ENCODE measurements around the gene TMCO2. TPM values are rescaled to one million over a fixed set of nuclear protein-coding genes. Genes with fewer than 3 reads are reported as not detected.
"Not testable (repeated sequence)": the region's sequence is repeated elsewhere in the genome, so short reads cannot be mapped to it uniquely, and the experiment has no call there.

TMCO2 gene
- total and polyA plus RNA-seq, 8 donors, result not detected

DNA sequence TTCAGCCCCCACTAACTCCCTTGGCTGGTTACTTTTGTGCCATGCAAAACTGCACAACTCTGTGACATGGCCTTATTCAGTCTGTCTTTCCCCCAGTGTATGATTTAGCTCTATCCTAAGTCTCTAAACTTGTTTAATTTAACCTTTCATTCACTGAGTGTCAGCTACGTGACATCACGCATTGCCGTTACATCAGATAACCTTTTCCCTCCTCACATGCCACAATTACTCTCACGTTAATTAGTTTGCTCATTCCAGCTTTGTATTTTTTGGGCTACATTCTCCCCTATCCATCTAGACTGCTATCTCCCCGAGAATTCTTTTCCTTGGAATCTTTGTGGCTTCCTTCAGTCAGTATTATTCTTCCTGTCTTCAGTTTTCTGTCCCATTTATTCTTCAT lies 29.4 kb upstream of the TMCO2 start:
- 92 to 94% (median 93%) methylated on average over 5 of the region's 5 CpGs for WGBS, 5 donors
- no peaks in the 10 kb centered on the region for H3K27me3 ChIP-seq

DNA sequence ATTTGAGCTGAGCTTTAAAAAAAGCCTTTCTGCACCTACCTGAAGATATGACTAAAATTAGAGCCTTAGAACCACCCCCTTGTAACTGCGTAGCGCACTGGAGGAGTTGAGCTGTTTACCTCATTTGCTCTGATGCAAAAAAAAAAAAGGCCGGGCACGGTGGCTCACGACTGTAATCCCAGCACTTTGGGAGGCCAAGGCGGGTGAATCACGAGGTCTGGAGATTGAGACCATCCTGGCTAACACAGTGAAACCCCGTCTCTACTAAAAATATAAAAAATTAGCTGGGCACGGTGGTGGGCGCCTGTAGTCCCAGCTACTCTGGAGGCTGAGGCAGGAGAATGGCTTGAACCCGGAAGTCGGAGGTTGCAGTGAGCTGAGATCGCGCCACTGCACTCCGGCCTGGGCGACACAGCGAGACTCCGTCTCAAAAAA lies 26.2 kb upstream of the TMCO2 start:
- H3K27me3 ChIP-seq; H3K4me3 ChIP-seq; intact Hi-C loops (cut with DNase I; ENCODE audit: low total_unique reads); DNase-seq; H3K27ac ChIP-seq; H3K9me3 ChIP-seq; H3K4me1 ChIP-seq: not testable (repeated sequence)
- peaks cover 0 to 58% (median 40%) of the 10 kb centered on the region in 4 donors for H3K36me3 ChIP-seq
- 92 to 97% (median 96%) methylated on average over 18 of the region's 18 CpGs for WGBS, 5 donors

More for the DNA sequence above, 29.4 kb upstream of the TMCO2 start:
- Histone ChIP-seq H3K4me3 (no peak overlapping the region), H3K27ac (no peak overlapping the region), H3K9me3 (no peaks in the 10 kb centered on the region), H3K36me3 (peaks cover 0 to 37% (median 24%) of the 10 kb centered on the region in 4 donors), H3K4me1 (no peaks in the 10 kb centered on the region)
- no peak for DNase-seq
- TF ChIP-seq POLR2A (IDR thresholded peaks at IDR 0.05), result no peak
- no peak for TF ChIP-seq POLR2AphosphoS5 (IDR thresholded peaks at IDR 0.05)
- no peak for TF ChIP-seq EP300 (IDR thresholded peaks at IDR 0.05)
- TF ChIP-seq, protein P1, sequence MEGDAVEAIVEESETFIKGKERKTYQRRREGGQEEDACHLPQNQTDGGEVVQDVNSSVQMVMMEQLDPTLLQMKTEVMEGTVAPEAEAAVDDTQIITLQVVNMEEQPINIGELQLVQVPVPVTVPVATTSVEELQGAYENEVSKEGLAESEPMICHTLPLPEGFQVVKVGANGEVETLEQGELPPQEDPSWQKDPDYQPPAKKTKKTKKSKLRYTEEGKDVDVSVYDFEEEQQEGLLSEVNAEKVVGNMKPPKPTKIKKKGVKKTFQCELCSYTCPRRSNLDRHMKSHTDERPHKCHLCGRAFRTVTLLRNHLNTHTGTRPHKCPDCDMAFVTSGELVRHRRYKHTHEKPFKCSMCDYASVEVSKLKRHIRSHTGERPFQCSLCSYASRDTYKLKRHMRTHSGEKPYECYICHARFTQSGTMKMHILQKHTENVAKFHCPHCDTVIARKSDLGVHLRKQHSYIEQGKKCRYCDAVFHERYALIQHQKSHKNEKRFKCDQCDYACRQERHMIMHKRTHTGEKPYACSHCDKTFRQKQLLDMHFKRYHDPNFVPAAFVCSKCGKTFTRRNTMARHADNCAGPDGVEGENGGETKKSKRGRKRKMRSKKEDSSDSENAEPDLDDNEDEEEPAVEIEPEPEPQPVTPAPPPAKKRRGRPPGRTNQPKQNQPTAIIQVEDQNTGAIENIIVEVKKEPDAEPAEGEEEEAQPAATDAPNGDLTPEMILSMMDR (IDR thresholded peaks at IDR 0.05), result no peak
- intact Hi-C loops (cut with DNase I; ENCODE audit: low total_unique reads), result no loop called here

DNA sequence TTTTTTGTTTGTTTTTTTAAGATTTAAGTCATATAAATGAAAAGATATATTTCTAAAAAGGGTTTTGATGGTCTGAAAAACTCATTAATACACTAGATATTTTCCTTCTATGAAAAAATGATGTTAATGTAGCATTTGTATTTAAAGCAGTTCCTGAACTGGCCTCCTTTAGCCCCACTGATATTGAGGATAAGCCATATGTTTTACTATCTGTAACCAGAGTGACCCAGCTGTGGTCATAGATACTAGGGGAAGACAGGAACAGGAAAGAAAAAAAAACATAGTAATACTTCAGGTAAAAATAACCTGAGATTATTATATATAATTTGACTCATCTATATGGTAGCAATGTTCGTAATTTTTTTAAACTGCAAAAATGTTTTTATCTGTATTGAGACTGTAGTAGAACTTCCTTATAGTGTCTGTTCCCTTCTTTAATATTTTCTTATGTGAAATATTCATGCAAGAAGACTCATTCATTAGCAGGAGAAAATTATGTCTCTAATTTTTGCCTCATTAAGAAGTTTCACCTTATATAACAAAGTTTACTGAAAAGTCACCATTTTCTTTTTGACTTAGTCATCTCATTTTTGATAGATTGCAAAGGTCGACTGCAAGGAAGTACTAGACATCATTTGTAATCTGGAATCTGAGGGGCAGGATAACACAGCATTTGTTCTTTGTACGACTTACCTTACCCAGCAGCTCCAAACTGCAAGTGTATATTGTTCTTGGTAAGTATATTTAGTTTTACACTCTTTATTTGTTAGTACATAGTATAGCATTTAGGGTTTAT lies 25.6 kb upstream of the TMCO2 start:
- no peak for TF ChIP-seq EP300 (IDR thresholded peaks at IDR 0.05)
- TF ChIP-seq, protein P1 (IDR thresholded peaks at IDR 0.05), result no peak
- TF ChIP-seq POLR2AphosphoS5 (IDR thresholded peaks at IDR 0.05), result no peak
- TF ChIP-seq POLR2A (IDR thresholded peaks at IDR 0.05), result no peak
- no peaks in the 10 kb centered on the region for H3K27me3 ChIP-seq
- no peak overlapping the region for H3K27ac ChIP-seq
- 65 to 77% (median 68%) methylated on average over 3 of the region's 3 CpGs for WGBS, 5 donors
- H3K4me1 ChIP-seq, result no peaks in the 10 kb centered on the region
- intact Hi-C loops (cut with DNase I; ENCODE audit: low total_unique reads), result no loop called here
- no peak overlapping the region for H3K4me3 ChIP-seq
- DNase-seq, result no peak
- no peaks in the 10 kb centered on the region for H3K9me3 ChIP-seq
- H3K36me3 ChIP-seq, result peaks cover 0 to 57% (median 39%) of the 10 kb centered on the region in 4 donors

DNA sequence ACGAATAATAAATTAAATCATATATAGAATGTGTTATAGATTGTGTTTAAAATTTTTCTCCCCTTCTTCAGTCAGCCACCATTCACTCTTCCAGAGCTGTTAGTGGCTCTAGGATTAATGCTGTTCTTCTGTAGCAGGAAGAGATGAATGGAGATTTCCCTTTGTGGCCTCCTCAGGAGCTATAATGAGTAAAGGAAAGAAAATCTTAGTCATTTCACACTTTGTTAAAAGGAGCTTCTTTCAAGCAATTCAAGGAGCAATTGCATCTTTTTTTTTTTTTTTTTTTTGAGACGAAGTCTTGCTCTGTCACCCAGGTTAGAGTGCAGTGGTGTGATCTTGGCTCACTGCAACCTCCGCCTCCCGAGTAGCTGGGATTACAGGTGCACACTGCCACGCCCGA lies 23.7 kb upstream of the TMCO2 start:
- Histone ChIP-seq H3K4me1 (no peaks in the 10 kb centered on the region), H3K27me3 (no peaks in the 10 kb centered on the region), H3K27ac (no peak overlapping the region), H3K9me3 (no peaks in the 10 kb centered on the region), H3K4me3 (no peak overlapping the region), H3K36me3 (peaks cover 0 to 60% (median 53%) of the 10 kb centered on the region in 4 donors)
- no peak for DNase-seq
- 84 to 96% (median 87%) methylated on average over 6 of the region's 6 CpGs for whole genome bisulfite sequencing, 5 donors
- intact Hi-C loops (cut with DNase I; ENCODE audit: low total_unique reads), result no loop called here
- no peak for TF ChIP-seq POLR2AphosphoS5 (IDR thresholded peaks at IDR 0.05)
- no peak for TF ChIP-seq EP300 (IDR thresholded peaks at IDR 0.05)
- TF ChIP-seq, protein P1 (IDR thresholded peaks at IDR 0.05), result no peak
- no peak for TF ChIP-seq POLR2A (IDR thresholded peaks at IDR 0.05)

DNA sequence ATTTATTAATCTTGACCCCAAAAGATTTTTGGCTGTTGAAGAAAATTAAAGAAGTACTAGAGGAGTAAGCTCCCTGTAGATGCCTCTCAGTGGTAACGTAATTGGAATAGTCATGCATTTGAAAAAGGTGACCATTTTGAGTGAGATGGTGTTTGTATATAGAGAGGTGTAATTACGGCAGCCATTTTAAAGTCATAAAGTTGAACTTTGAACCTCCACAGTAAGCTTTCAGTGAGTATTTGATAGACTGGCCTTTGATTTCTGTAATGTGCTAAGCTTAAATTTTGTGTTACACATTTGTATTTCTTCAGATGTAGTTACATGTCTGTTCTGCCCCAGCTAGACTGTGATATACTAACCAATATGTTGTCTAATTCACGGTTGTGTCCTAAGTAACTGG lies 21.5 kb upstream of the TMCO2 start:
- WGBS, 5 donors, result 76 to 96% (median 93%) methylated on average over 3 of the region's 3 CpGs

More for the DNA sequence above, 21.5 kb upstream of the TMCO2 start:
- no peak for TF ChIP-seq EP300 (IDR thresholded peaks at IDR 0.05)
- Histone ChIP-seq H3K9me3 (no peaks in the 10 kb centered on the region), H3K27ac (no peak overlapping the region), H3K4me1 (no peaks in the 10 kb centered on the region), H3K27me3 (no peaks in the 10 kb centered on the region), H3K36me3 (peaks cover 0 to 79% (median 69%) of the 10 kb centered on the region in 4 donors), H3K4me3 (no peak overlapping the region)
- intact Hi-C loops (cut with DNase I; ENCODE audit: low total_unique reads), result no loop called here
- DNase-seq, result peak in 1 of 2 donors; percentile 2

Measured in stomach (tissue), 9 donors.